NCI-H146 treated with DMSO at 0.1 percent for 48 hours (cell line): ENCODE data around the gene APOBEC3G.
"Not testable (repeated sequence)": the region's sequence is repeated elsewhere in the genome, so short reads cannot be mapped to it uniquely, and the experiment has no call there.

Source experiments
- DNase-seq: peaks from one replicate; lab custom pipeline; 2025; ENCODE audit not compliant: unreplicated experiment; lab: John Stamatoyannopoulos, UW

The APOBEC3G gene

DNA sequence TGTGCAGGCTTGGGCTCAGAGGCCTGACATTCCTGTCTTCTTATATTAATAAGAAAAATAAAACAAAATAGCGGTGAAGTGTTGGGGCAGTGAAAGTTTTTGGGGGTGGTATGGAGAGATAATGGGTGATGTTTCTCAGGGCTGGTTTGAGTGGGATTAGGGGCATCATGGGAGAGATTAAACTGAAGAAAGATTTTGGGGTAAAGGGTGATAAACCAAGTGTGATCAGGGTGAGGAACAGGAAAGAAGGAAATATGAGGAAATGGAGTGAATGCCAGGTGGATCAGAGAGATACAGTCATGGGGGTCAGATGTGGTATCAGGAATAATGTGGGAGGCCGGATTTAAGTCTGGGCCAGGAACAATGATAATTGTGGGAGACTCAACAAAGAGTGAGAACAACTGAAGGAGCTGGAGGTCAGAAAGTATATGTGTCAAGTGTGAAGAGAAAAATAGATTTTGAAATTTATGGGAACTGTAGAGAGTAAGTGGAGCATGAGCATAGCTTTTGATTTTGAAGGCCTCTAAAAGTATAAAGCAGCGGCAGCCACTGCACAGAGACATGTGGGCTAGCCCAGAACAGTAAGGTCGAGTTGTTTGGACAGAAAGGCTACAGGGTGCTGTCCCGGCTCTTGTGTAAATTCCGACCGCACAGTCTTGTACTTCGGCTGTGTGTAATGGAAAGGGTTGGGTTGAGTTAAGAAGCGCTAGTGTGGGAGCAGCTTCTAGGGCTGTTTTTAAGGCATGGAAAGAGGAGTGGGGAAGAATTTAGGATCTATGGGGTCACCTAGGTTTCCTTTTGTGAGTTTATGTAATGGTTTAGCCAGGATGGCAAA lies 10.4 kb upstream of the APOBEC3G start:
- DNase-seq, result not testable (repeated sequence)

DNA sequence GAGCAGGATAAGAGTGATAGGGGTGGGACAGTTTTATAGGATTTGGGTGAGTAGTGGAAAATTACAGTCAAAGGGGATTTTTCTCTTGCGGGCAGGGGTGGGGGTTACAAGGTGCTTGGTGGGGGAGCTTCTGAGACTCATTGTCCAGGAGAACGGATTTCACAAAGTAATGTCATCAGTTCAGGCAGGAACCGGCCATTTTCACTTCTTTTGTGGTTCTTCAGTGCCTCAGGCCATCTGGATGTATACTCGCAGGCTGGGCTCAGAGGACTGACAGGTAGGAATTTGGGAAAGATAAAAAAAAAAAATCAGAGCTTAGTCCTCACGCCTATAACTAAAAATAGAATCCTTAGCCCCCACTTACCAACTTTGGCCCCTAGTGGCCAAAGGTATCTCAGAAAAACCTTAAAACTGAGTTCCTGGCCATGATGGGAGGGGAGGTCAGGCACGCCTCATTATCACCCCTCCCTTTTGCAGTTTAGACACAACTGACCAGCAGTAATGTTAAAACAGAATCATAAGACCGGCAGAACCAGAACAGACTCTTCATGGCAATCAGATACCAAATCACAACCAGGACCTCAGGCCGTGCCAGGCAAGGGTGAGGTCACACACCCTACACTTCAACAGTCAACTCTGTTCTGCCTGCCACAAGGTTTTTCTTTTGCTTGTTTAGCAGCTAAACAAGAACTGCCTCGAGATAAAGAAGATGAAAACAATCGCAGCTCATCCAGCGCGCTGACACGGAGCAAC lies 8.9 kb upstream of the APOBEC3G start:
- no peak for DNase-seq

DNA sequence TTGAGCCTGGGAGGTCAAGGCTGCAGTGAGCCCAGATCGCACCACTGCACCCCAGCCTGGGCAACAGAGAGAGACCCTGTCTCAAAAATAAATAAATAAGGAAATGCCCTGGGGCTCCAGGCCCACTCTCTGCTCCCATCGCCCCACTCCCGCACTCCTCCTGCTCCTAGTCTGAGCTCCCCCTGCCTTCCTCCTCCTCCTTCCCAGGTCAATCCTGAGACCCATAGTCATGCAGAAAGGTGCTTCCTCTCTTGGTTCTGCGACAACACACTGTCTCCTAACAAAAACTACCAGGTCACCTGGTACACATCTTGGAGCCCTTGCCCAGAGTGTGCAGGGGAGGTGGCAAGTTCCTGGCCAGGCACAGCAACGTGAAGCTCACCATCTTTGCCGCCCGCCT lies 6.9 kb upstream of the APOBEC3G start:
- no peak for DNase-seq

DNA sequence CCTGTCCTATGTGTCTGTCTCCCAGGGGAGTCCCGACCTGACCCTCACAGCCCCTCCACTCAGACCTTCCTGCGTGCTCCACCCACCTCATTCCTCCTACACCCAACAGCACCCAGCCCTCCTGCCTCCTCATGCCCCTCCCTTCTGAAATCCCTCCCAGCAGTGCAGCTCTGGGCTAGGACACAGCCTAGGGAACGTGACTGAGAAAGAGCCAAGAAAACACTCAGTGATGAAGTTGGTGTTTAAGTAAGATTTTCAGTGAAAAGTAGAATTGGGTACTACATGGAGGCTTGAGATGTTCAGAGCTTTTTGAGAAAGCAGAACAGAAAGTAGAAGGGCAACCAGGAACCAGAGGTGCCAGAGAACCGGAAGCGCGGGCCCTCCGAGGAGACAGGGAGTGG lies 4.5 kb upstream of the APOBEC3G start:
- not testable (repeated sequence) for DNase-seq

DNA sequence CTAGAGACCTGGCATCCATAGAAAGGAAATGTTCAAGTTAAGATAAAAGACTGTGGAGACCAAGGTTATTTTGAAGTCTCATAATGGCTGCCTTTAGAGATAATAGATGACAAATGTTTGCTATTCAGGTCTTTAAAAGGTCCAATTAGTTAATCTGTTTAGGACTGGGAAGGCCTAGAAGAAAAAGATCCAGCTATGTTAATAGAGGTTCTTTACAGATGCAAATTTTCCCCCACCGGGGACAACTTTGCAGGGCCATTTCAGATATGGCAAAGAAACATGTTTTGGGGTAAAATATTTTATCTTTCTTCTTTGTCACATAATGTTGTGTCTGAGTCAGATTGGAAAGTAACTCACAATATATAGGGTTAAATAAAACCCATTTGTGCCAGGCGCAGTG lies 3.1 kb upstream of the APOBEC3G start:
- no peak for DNase-seq

DNA sequence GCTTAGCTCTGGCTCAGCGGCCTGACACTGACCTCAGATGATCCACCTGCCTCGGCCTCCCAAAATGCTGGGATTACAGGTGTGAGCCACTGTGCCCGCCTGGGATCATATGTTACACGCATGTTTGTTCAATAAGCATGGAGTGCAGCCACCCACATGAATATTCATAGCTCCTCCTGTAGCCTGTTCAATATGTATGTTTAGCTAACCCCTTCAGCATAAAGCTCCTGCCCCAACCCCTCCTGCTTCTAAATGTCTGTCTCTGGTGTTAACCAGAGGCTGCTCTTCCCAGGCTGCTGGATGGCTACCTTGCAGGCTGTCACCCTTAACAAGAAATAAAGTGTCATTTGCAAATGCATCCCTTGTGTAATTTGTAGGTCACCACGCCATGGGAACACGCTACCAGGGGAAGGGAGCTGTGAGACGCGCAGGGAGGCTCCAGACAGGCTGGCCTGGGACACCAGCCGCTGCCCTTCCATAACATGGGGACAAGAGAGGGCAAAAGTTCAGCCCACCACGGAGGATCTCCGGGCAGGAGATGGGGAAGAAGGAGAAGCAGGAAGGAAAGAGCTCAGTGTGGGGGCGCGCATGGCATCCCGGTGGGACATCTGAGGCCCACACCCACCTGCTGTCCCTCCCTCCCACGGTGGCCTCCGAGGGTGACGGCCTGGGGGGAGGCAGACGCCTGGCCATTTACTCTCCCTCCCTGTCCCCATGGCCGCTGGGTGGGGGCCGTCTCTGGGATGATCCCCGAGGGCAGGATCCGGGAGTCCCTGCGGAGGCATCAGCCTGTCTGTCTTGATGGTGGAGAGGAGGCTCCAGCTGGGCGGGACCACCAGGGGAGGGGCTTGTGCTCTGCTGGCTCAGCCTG lies 685 bp upstream of the APOBEC3G start:
- not testable (repeated sequence) for DNase-seq

DNA sequence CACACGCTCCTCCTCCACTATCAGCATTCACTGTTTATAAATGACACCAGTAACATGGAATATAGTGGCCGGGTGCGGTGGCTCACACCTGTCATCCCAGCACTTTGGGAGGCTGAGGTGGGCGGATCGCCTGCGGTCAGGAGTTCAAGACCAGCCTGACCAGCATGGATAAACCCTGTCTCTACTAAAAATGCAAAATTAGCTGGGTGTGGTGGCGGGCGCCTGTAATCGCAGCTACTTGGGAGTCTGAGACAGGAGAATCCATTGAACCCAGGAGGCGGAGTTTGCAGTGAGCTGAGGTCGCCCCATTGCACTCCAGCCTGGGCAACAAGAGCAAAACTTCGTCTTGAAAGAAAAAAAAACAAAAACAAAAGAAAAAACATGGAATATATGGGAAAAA lies 837 bp downstream of the APOBEC3G start:
- DNase-seq, result not testable (repeated sequence)

DNA sequence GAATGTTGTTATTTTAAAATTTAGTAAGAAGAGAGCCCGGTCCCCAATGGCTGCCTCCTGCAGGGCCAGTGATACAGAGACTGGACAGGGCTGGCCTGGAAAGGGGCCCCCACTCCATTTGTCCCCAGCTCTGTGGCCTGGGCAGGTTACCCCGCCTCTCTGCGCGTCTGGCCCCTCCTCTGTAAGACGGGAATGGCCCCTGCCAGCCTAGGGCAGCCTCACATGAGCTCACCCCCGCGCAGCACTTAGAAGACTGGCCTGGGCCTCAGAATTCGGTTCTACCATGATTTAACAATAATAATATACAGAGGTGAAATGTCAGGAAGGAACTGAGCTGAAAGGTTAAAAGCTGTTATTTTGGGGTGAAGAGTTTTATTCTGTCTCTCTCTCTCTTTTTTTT lies 1.3 kb downstream of the APOBEC3G start:
- DNase-seq, result no peak

DNA sequence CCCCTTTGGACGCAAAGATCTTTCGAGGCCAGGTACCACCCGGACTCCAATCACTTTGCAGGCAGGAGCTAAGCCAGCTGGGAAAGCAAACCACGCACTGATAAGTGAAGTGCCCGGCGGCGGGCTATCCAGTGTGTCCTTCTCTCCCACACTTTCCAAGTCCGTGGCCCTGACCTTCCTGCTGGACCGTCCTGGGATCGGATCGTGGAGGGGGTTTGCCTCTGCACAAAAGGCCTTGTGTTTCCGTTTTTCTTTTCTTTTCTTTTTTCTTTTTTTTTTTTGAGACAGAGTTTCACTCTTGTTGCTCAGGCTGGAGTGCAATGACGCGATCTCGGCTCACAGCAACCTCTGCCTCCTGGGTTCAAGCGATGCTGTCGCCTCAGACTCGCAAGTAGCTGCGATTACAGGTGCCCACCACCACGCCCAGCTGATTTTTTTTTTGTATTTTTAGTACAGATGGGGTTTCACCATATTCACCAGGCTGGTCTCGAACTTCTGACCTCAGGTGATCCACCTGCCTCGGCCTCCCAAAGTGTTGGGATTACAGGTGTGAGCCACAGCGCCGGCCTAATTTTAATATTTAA lies 2.1 kb downstream of the APOBEC3G start:
- DNase-seq, result not testable (repeated sequence)

DNA sequence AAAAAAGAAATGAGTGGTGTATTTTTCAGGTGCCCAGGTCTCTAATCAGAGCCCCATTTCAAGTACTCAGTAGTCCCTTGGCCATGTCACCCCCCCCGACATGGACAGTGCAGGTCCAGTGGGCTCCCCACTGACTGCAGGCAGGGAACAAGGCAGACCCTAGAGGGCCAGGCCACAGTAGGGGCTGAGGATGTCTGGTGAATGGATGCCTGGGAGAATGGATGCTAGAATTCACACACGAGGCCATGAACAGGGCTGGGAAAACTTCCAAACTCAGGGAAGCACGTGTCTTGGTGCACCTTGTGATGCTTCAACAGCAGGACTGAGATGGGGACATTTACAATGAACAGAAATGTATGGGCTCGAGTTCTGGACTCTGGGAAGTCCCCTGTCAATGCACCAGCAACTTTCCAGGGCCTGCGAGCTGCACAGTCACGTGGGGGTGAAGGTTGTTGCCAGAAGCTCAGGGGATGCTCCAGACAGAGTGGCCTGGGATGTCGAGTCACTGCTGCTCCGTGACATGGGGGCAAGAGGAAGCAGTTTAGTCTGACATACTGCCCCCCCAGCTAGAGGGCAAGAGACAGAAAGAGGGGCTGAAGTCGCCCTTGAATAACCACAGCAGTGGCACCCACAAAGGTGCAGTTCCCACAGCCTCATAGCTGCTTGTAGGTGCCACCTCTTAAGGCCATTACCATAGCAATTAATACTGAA lies 3.1 kb downstream of the APOBEC3G start:
- DNase-seq, result no peak

DNA sequence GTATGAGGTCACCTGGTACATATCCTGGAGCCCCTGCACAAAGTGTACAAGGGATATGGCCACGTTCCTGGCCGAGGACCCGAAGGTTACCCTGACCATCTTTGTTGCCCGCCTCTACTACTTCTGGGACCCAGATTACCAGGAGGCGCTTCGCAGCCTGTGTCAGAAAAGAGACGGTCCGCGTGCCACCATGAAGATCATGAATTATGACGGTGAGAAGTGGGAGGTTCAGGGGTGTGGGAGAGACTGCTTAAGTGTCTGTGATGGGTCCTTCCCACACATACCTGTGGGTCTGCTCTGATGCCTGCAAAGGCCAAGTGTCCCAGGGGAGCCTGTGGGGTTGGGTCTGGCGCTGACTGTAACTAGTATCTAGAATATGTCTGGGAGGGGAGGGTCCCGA lies 3.9 kb downstream of the APOBEC3G start:
- no peak for DNase-seq

DNA sequence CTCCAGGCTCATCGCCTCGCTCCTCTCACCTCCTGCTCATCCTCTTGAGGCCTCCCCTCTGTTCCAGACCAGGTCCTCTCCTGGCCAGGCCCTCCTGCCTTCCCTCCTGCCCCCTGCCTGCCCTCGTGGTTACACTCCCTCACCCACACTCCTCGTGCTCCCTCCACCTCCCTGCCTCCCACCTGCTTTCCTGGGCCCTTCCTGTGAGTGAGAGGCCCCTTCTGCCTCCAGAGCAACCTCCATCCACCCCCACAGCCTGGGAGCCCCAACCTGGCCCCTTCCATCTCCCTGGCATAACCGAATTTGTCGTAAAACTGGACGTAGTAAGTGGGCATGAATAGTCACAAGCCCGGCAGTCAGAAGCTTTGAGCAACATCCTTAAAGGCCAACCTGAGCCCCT lies 4.5 kb downstream of the APOBEC3G start:
- DNase-seq, result no peak

DNA sequence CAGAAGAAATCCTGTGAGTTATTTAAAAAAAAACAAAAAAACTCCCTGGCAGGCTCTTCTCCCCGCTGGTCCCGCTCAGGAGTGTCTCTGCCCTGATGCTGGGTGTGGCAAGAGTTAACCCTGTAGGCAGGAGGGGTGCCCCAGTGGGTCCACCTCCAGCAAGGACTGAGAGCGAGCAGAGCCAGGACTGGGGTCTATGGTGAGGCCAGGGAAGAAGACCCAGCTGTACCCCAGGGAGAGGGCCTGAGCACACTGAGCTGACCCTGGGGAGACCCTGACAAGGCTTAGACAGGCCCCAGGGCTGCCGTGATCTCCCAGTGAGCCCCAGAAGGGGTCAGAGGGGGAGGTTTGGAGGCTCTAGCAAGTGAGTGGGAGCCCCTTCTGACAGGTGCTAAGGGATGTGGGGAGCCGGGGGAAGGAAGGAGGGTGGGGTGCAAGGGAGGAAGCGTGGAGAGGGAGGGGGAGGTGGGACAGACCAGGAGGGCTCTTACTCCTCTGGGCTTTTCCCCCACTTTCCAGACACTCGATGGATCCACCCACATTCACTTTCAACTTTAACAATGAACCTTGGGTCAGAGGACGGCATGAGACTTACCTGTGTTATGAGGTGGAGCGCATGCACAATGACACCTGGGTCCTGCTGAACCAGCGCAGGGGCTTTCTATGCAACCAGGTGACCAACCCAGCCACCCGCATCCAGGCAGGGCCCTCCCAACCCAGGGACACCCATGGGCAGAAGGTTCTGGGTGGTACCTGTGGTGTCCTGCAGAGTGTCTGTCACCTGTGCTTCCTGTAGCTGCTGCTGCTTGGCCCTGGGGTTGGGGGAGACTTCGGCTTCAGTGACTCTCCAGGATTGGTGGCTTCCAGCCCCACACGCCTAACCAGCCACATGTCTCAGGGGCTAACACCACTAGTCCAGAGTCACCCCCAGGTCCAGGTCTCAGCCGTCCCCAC lies 6.4 kb downstream of the APOBEC3G start:
- DNase-seq, result no peak

DNA sequence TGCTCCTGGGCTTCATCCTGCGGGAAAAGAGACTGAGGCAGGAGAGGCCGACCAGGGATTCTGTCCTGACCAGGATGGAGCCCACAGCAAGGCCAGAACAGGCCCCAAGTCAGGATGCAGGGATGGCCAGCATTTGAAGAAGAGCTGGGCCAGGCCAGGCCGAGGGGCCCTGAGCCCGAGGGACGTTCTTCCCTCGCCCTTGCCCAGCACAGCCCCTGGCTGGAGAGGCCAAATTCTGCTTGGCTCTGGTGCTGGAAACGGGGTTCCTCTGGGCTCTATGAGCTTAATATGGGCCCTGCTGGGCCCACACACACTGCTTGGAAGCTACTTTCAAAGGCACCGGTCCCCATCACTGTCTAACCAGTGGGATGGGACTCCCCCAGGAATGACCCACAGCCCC lies 7.6 kb downstream of the APOBEC3G start:
- no peak for DNase-seq

DNA sequence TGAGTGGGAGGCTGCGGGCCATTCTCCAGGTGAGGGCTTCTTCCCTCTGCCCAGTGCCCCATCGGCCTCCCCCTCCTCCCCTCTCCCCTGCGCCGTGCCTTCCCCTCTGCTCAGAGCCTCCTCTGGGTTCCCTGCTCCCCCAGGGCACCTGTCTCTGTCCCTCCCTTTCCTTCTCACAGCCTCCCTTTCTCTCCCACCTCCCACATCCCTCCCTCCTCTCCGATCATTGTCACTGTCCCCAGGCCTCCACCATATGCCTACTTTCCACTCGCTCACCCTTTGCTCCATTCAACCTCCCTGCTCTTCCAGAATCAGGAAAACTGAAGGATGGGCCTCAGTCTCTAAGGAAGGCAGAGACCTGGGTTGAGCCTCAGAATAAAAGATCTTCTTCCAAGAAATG lies 10.0 kb downstream of the APOBEC3G start:
- no peak for DNase-seq

DNA sequence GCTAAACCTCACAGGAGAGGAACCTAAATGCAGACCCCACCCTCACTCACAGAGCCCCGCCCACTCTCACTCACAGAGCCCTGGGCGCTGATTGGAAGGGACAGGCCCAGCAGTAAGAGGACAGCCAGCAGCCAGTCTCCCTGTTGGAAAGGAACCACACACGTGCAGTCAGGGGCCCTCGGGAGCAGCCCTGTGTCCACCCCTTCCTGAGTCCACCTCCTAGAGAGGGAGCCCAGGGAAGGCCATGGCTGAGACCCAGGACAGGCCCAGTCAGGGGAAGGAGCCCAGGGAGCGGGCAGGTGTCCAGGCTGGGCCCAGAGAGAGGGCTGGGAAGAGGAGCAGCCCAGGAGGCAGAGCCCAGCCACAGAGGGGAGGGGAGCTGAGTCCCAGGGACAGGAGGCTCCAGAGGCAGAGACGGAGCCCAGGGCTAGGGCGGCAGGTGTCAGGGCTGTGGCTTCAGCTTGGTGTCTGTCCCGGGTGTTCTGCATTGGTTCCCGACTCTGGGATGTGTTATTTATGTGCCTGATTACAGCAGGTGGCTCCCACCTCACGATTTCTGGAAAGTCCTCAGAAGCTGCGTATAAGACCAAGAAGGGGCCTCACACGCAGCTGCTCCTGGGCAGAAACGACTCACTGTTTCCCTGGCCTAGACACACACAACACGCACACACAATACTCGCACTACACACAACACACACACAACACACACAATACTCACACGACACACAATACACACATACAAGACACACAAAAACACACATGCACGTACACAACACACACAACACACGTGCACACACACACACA lies 11.0 kb downstream of the APOBEC3G start:
- DNase-seq, result no peak

DNA sequence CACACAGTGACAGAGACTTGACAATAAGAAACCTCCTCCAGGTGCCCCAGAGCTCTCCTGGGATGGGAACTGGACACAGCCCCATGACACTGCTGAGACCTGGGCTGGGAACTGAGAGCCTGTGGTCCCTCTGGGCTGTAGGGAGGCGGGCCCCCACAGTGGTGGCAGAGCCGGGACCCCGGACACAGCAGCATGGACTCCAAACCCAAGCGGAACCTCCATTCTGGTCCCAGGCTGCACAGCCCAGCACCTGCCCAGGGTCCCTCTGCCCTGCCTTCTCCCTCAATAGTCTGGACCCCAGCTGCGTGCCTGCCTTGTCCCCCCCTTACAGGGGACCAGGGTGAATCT lies 11.6 kb downstream of the APOBEC3G start:
- no peak for DNase-seq

DNA sequence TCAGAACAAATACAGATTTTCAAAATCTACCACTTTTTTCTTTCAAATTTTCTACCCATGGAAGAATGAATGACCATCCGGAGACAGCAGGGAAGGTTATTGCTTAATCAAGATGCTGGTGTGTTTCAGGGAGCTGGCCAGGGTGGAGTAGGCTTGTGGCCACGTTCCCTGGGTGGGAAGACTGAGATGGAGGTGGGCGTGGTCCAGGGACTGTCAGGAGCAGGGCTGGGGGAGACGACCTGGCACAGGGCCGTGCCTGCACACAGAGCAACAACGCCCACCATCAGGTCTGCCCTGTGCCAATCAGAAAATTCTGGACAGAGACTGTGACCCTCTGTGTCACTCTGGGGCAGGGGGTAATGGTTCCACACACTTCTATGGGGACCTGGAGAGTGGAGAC lies 12.9 kb downstream of the APOBEC3G start:
- no peak for DNase-seq
